Endodermal cell (in vitro differentiated cells): Measurements from ENCODE around the gene LCE3B. TPM values are rescaled to one million over a fixed set of nuclear protein-coding genes. Genes with fewer than 3 reads are reported as not detected.

Experiments used
- DNase-seq: peaks from one replicate; pipeline ENCODE4 v3.0.0-alpha.2; 2017
- H3K27ac ChIP-seq: 2 replicates; pipeline ENCODE4 v1.5.1; 2013; ENCODE audit warnings: mild to moderate bottlenecking, low read depth, low read length, moderate library complexity
- H3K27me3 ChIP-seq: 2 replicates; pipeline ENCODE4 v1.6.1; 2013; ENCODE audit warnings: mild to moderate bottlenecking, low read length, moderate library complexity; ENCODE audit not compliant: insufficient read depth, control insufficient read depth, poor library complexity, severe bottlenecking
- H3K36me3 ChIP-seq: 2 replicates; pipeline ENCODE4 v1.7.0; 2013; ENCODE audit warnings: mild to moderate bottlenecking, low read length, moderate library complexity; ENCODE audit not compliant: control insufficient read depth, insufficient read depth
- H3K4me1 ChIP-seq: one replicate; pipeline ENCODE4 v1.7.0; 2013; ENCODE audit warnings: low read length; ENCODE audit not compliant: control insufficient read depth, insufficient read depth
- H3K4me3 ChIP-seq: 2 replicates; pipeline ENCODE4 v1.5.1; 2013; ENCODE audit warnings: mild to moderate bottlenecking, low read length, moderate library complexity
- H3K9ac ChIP-seq: 2 replicates; pipeline ENCODE4 v1.6.1; 2013; ENCODE audit warnings: mild to moderate bottlenecking, low read length, moderate library complexity; ENCODE audit not compliant: poor library complexity, severe bottlenecking; ENCODE audit errors: extremely low read depth
- H3K9me3 ChIP-seq: 2 replicates; pipeline ENCODE4 v1.6.1; 2013; ENCODE audit warnings: mild to moderate bottlenecking, low read length, moderate library complexity; ENCODE audit not compliant: control insufficient read depth
- H3K27ac Mint-ChIP-seq: 2 replicates; pipeline ENCODE4 v1.8.0; 2020; ENCODE audit warnings: mixed read lengths
- H3K27me3 Mint-ChIP-seq: 2 replicates; pipeline ENCODE4 v1.8.0; 2021; ENCODE audit warnings: mild to moderate bottlenecking, mixed read lengths; ENCODE audit not compliant: insufficient read depth
- H3K36me3 Mint-ChIP-seq: 2 replicates; pipeline ENCODE4 v1.8.0; 2020; ENCODE audit warnings: low read depth, mixed read lengths
- H3K4me1 Mint-ChIP-seq: 2 replicates; pipeline ENCODE4 v1.8.0; 2020; ENCODE audit warnings: mixed read lengths
- H3K4me3 Mint-ChIP-seq: 2 replicates; pipeline ENCODE4 v1.8.0; 2020; ENCODE audit warnings: mild to moderate bottlenecking, moderate library complexity, mixed read lengths
- H3K9me3 Mint-ChIP-seq: 2 replicates; pipeline ENCODE4 v1.8.0; 2020; ENCODE audit warnings: mild to moderate bottlenecking, mixed read lengths
- CTCF ChIP-seq: fragments of 200-600 bp; sonication (generic); conservative IDR thresholded peaks from 2 replicates; pipeline ENCODE4 v1.5.0; 2021; ENCODE audit warnings: antibody characterized with exemption, mild to moderate bottlenecking
- WGBS, 2 experiments: methylation state at CpG; one replicate each; pipeline versions ENCODE4 v1.1.5 to v1.1.7; 2013; ENCODE audit warnings: missing lambda C conversion rate in 2 of 2, mixed read lengths in 1 of 2; ENCODE audit not compliant: insufficient coverage in 1 of 2, insufficient read length in 1 of 2; 5-methylcytosine and 5-hydroxymethylcytosine counted together
- total RNA-seq, 2 donors: library from RNA; stranded (reverse); fragmentation: NEBNext Ultra II Directional in 1 of 2; extraction: Animal tissue kit (Norgen Biotek cat#: 25700) in 1 of 2; gene quantifications; 2 replicates in 1 of 2; 3 replicates in 1 of 2; pipeline ENCODE4 v1.2.1, GENCODE V29; 2021

The LCE3B gene
- total RNA-seq, 2 donors from 2014 or later, result not detected

- DNase-seq, result no peak
- no peaks in the 10 kb centered on the region for H3K27me3 Mint-ChIP-seq
- no peak overlapping the region for H3K9ac ChIP-seq
- H3K36me3 Mint-ChIP-seq, result no peaks in the 10 kb centered on the region
- no peak overlapping the region for H3K27ac ChIP-seq
- no peak overlapping the region for H3K27ac Mint-ChIP-seq
- TF ChIP-seq CTCF, result no peak
- no peak overlapping the region for H3K4me3 Mint-ChIP-seq
- H3K36me3 ChIP-seq, result no peaks in the 10 kb centered on the region
- peaks cover 88% of the 10 kb centered on the region for H3K9me3 Mint-ChIP-seq
- no peaks in the 10 kb centered on the region for H3K27me3 ChIP-seq
- H3K4me1 Mint-ChIP-seq, result no peaks in the 10 kb centered on the region
- H3K4me1 ChIP-seq, result no peaks in the 10 kb centered on the region
- WGBS, 2 experiments, result 67% methylated on average over 1 of the region's 1 CpG; no CpG with 5 or more reads in 1 of the 2 experiments
- H3K9me3 ChIP-seq, result peaks cover 40% of the 10 kb centered on the region
- no peak overlapping the region for H3K4me3 ChIP-seq
Measured at GRCh38 chr1:152582647-152583046, 31.0 kb upstream of the LCE3B start.

GRCh38 chr1:152585586-152585985, 28.0 kb upstream of the LCE3B start:
- H3K27me3 Mint-ChIP-seq, result no peaks in the 10 kb centered on the region
- Histone ChIP-seq H3K9me3 (peaks cover 16% of the 10 kb centered on the region), H3K9ac (no peak overlapping the region), H3K27me3 (no peaks in the 10 kb centered on the region), H3K4me1 (no peaks in the 10 kb centered on the region), H3K4me3 (no peak overlapping the region), H3K27ac (no peak overlapping the region), H3K36me3 (no peaks in the 10 kb centered on the region)
- no peaks in the 10 kb centered on the region for H3K36me3 Mint-ChIP-seq
- DNase-seq, result no peak
- no peak overlapping the region for H3K4me3 Mint-ChIP-seq
- no peak overlapping the region for H3K27ac Mint-ChIP-seq
- WGBS, 2 experiments, result no CpG with 5 or more reads among the region's 1 CpG
- TF ChIP-seq CTCF, result no peak
- no peaks in the 10 kb centered on the region for H3K4me1 Mint-ChIP-seq
- H3K9me3 Mint-ChIP-seq, result peaks cover 79% of the 10 kb centered on the region

- no peak overlapping the region for H3K27ac ChIP-seq
- Mint-ChIP-seq H3K4me3 (no peak overlapping the region), H3K27me3 (no peaks in the 10 kb centered on the region), H3K9me3 (peaks cover 71% of the 10 kb centered on the region), H3K27ac (no peak overlapping the region), H3K36me3 (no peaks in the 10 kb centered on the region), H3K4me1 (no peaks in the 10 kb centered on the region)
- no peak overlapping the region for H3K4me3 ChIP-seq
- WGBS, 2 experiments, result no CpG with 5 or more reads among the region's 2 CpGs
- no peaks in the 10 kb centered on the region for H3K27me3 ChIP-seq
- H3K36me3 ChIP-seq, result no peaks in the 10 kb centered on the region
- no peak overlapping the region for H3K9ac ChIP-seq
- no peaks in the 10 kb centered on the region for H3K4me1 ChIP-seq
- no peak for TF ChIP-seq CTCF
- no peak for DNase-seq
- no peaks in the 10 kb centered on the region for H3K9me3 ChIP-seq
Measured at GRCh38 chr1:152596986-152597385, 16.6 kb upstream of the LCE3B start.
